ENCODE results near the gene YIPF5.

DNA sequence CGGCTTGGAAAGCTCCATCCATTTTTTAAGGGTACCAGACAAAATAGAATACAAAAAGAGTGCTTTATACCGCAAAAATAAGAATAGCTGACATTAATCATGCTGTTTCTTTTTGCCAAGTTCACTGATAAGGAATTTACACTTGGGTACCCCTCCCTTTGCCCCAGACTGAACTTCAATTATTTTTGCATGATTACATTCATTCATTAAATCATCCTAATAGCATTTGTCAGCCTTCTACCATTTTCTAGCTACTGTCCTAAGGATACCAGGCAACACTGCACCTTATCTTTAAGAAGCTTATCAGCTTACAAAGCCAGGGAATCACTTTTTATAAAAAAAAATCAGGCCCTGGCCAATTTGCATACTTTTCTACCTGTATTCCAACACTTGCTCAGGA, 48.4 kb downstream of the YIPF5 start:
- TF ChIP-seq, protein P1, sequence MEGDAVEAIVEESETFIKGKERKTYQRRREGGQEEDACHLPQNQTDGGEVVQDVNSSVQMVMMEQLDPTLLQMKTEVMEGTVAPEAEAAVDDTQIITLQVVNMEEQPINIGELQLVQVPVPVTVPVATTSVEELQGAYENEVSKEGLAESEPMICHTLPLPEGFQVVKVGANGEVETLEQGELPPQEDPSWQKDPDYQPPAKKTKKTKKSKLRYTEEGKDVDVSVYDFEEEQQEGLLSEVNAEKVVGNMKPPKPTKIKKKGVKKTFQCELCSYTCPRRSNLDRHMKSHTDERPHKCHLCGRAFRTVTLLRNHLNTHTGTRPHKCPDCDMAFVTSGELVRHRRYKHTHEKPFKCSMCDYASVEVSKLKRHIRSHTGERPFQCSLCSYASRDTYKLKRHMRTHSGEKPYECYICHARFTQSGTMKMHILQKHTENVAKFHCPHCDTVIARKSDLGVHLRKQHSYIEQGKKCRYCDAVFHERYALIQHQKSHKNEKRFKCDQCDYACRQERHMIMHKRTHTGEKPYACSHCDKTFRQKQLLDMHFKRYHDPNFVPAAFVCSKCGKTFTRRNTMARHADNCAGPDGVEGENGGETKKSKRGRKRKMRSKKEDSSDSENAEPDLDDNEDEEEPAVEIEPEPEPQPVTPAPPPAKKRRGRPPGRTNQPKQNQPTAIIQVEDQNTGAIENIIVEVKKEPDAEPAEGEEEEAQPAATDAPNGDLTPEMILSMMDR (IDR thresholded peaks at IDR 0.05 in 4 of 5, conservative IDR thresholded peaks at IDR 0.05 in 1 of 5): no peak
- no peak for TF ChIP-seq POLR2A (IDR thresholded peaks at IDR 0.05)
